Naive thymus-derived CD4-positive, alpha-beta T cell (primary cell): ENCODE results near the gene MEIOC. TPM values are rescaled to one million over a fixed set of nuclear protein-coding genes. Genes with fewer than 3 reads are reported as not detected.
"Not testable (repeated sequence)": the region's sequence is repeated elsewhere in the genome, so short reads cannot be mapped to it uniquely, and the experiment has no call there.

Experiments used
- ATAC-seq: fragments of 150-1000 bp; cut with Tn5 transposase; 2 replicates; pipeline ENCODE4 v1.10.0; 2021; ENCODE audit warnings: mild to moderate bottlenecking, moderate library complexity
- CTCF ChIA-PET: fragments of 350-600 bp; sonication (Branson Sonifier 250); formaldehyde crosslinking; loops from one replicate; lab custom pipeline; 2021; ENCODE audit warnings: antibody characterized with exemption; lab: Charles Lee
- POLR2A ChIA-PET: fragments of 350-600 bp; sonication (Branson Sonifier 250); formaldehyde crosslinking; loops from one replicate; lab custom pipeline; 2021; ENCODE audit warnings: antibody characterized with exemption, inconsistent platforms; lab: Charles Lee
- DNase-seq, 9 donors: peaks; one replicate each; pipeline versions ENCODE4 v3.0.0 to v3.0.0-alpha.2; 2020 to 2022; ENCODE audit warnings: mixed read lengths in 1 of 9
- H3K27ac ChIP-seq: one replicate; pipeline ENCODE4 v1.7.0; 2013; ENCODE audit warnings: mild to moderate bottlenecking, low read depth, low read length, moderate library complexity
- H3K27me3 ChIP-seq, 2 donors: one replicate each; pipeline ENCODE4 v1.7.0; 2013; ENCODE audit warnings: low read length in 2 of 2, mild to moderate bottlenecking in 2 of 2, moderate library complexity in 2 of 2; ENCODE audit not compliant: control insufficient read depth in 2 of 2, insufficient read depth in 2 of 2
- H3K36me3 ChIP-seq, 3 experiments: 1 replicate in 2 of 3; 2 replicates in 1 of 3; pipeline ENCODE4 v1.7.0; 2013; ENCODE audit warnings: low read length in 3 of 3, mild to moderate bottlenecking in 3 of 3, moderate library complexity in 1 of 3; ENCODE audit not compliant: insufficient read depth in 3 of 3, control insufficient read depth in 2 of 3
- H3K4me1 ChIP-seq, 2 donors: one replicate each; pipeline ENCODE4 v1.7.0; 2013; ENCODE audit warnings: low read length in 2 of 2, mild to moderate bottlenecking in 2 of 2, moderate library complexity in 1 of 2; ENCODE audit not compliant: control insufficient read depth in 2 of 2, insufficient read depth in 2 of 2
- H3K4me3 ChIP-seq: 2 replicates; pipeline ENCODE4 v1.7.0; 2013; ENCODE audit warnings: mild to moderate bottlenecking, low read length
- H3K9me3 ChIP-seq, 3 experiments: 1 replicate in 2 of 3; 2 replicates in 1 of 3; pipeline ENCODE4 v1.7.0; 2013; ENCODE audit warnings: low read length in 3 of 3; ENCODE audit not compliant: control insufficient read depth in 2 of 3
- H3K27ac Mint-ChIP-seq, 9 donors: one replicate each; pipeline ENCODE4 v1.8.0; 2020 to 2022; ENCODE audit warnings: mixed read lengths in 9 of 9, mild to moderate bottlenecking in 8 of 9, moderate library complexity in 5 of 9, inconsistent platforms in 2 of 9
- H3K27me3 Mint-ChIP-seq, 5 donors: one replicate each; pipeline ENCODE4 v1.8.0; 2021 to 2022; ENCODE audit warnings: mixed read lengths in 5 of 5, mild to moderate bottlenecking in 1 of 5
- H3K36me3 Mint-ChIP-seq, 5 donors: one replicate each; pipeline ENCODE4 v1.8.0; 2020 to 2022; ENCODE audit warnings: mixed read lengths in 5 of 5, mild to moderate bottlenecking in 3 of 5, inconsistent platforms in 1 of 5
- H3K4me1 Mint-ChIP-seq, 7 donors: one replicate each; pipeline ENCODE4 v1.8.0; 2020 to 2022; ENCODE audit warnings: mixed read lengths in 7 of 7, mild to moderate bottlenecking in 3 of 7, inconsistent platforms in 1 of 7
- H3K4me3 Mint-ChIP-seq, 10 donors: one replicate each; pipeline ENCODE4 v1.8.0; 2020 to 2022; ENCODE audit warnings: mild to moderate bottlenecking in 10 of 10, mixed read lengths in 10 of 10, moderate library complexity in 6 of 10, inconsistent platforms in 2 of 10
- H3K9me3 Mint-ChIP-seq, 11 donors: one replicate each; pipeline ENCODE4 v1.8.0; 2020 to 2022; ENCODE audit warnings: mixed read lengths in 11 of 11, mild to moderate bottlenecking in 4 of 11, inconsistent platforms in 1 of 11, moderate library complexity in 1 of 11
- intact Hi-C, 2 donors: fragments of 100-400 bp; cut with micrococcal nuclease; formaldehyde crosslinking; loops; one replicate each; pipeline ENCODE4 v1.15.1; 2023
- polyA plus RNA-seq, 2 donors: library from polyadenylated mRNA; unstranded; fragments of 300-500 nt; fragmentation: Illumina TruSeq; gene quantifications; one replicate each; pipeline ENCODE4 v1.2.3, GENCODE V29; 2021
- total RNA-seq, 6 experiments: library from RNA in 5 of 6; stranded (reverse) in 5 of 6; gene quantifications; 1 replicate in 5 of 6; 2 replicates in 1 of 6; pipeline ENCODE4 v1.2.3 and lab custom pipeline; 2021 to 2026

Gene MEIOC
- total and polyA plus RNA-seq, 7 experiments from 2014 or later = 0.14 to 0.61 (median 0.27) TPM; not detected in 4

- intact Hi-C loops, ATAC-seq: not testable (repeated sequence)
Observed at GRCh38 chr17:44690746-44691306, 34.6 kb downstream of the MEIOC start.

GRCh38 chr17:44693609-44694008 is 37.3 kb downstream of the MEIOC start:
- H3K36me3 Mint-ChIP-seq = peaks cover 0 to 4% (median 0%) of the 10 kb centered on the region in 5 donors
- H3K4me1 Mint-ChIP-seq = peaks cover 16 to 25% (median 21%) of the 10 kb centered on the region in 7 donors
- DNase-seq = no peak
- H3K36me3 ChIP-seq = peaks cover 0 to 5% (median 0%) of the 10 kb centered on the region in 3 experiments
- no peaks in the 10 kb centered on the region for H3K27me3 ChIP-seq
- no peaks in the 10 kb centered on the region for H3K9me3 Mint-ChIP-seq
- H3K9me3 ChIP-seq = no peaks in the 10 kb centered on the region
- ChIA-PET CTCF (interaction anchor here (0.7 kb wide), 1 partner anchor 10 kb away, joined by 3 read pairs; no protein-coding TSS in a partner anchor), POLR2A (no interaction called here)
- intact Hi-C loops = no loop called here
- no peak overlapping the region for H3K4me3 ChIP-seq
- H3K27me3 Mint-ChIP-seq = no peaks in the 10 kb centered on the region
- H3K4me1 ChIP-seq = peaks cover 10 to 12% of the 10 kb centered on the region in 2 donors
- no peak overlapping the region for H3K27ac ChIP-seq
- H3K27ac Mint-ChIP-seq = no peak overlapping the region
- ATAC-seq = no peak
- no peak overlapping the region for H3K4me3 Mint-ChIP-seq

More at GRCh38 chr17:44690746-44691306, 34.6 kb downstream of the MEIOC start:
- POLR2A ChIA-PET = interaction anchor here (0.9 to 3.5 kb wide), 3 partner anchors 17 to 1330 kb away, joined by 4 to 32 read pairs (median 4); partner anchors contain the start of gene DBF4B
- H3K36me3 Mint-ChIP-seq, H3K9me3 Mint-ChIP-seq, H3K9me3 ChIP-seq, H3K36me3 ChIP-seq, H3K4me3 ChIP-seq, H3K27me3 ChIP-seq, H3K27ac ChIP-seq, H3K27me3 Mint-ChIP-seq: not testable (repeated sequence)
- Mint-ChIP-seq H3K4me3 (peak overlapping the region; percentile 45 to 99 (median 98)), H3K27ac (peak overlapping the region; percentile 60 to 98 (median 95)), H3K4me1 (peaks cover 24 to 41% (median 26%) of the 10 kb centered on the region in 7 donors)
- peaks cover 13 to 14% of the 10 kb centered on the region in 2 donors for H3K4me1 ChIP-seq
- peak in 1 of 9 donors; percentile 18 for DNase-seq
- CTCF ChIA-PET = interaction anchor here (0.6 to 1.2 kb wide), 2 partner anchors 17 to 349 kb away, joined by 3 to 4 read pairs; no protein-coding TSS in a partner anchor

- CTCF ChIA-PET = interaction anchor here (0.7 kb wide), 1 partner anchor 12 kb away, joined by 3 read pairs; no protein-coding TSS in a partner anchor
- H3K27ac ChIP-seq, H3K36me3 Mint-ChIP-seq, H3K9me3 Mint-ChIP-seq, H3K4me3 Mint-ChIP-seq, DNase-seq, H3K4me3 ChIP-seq, H3K27me3 ChIP-seq, H3K9me3 ChIP-seq, H3K36me3 ChIP-seq, ATAC-seq, POLR2A ChIA-PET, H3K27me3 Mint-ChIP-seq, H3K4me1 ChIP-seq, H3K27ac Mint-ChIP-seq, H3K4me1 Mint-ChIP-seq: not testable (repeated sequence)
- intact Hi-C loops = loop anchor here in 1 of 2 donors (10.0 kb wide), 1 partner anchor 195 kb away; the partner anchor contains the start of gene EFTUD2
Observed at GRCh38 chr17:44700288-44700687, 44.0 kb downstream of the MEIOC start.

GRCh38 chr17:44707755-44708400 is 51.6 kb downstream of the MEIOC start:
- Histone ChIP-seq H3K36me3 (peaks cover 0 to 5% (median 0%) of the 10 kb centered on the region in 3 experiments), H3K27me3 (no peaks in the 10 kb centered on the region), H3K9me3 (no peaks in the 10 kb centered on the region), H3K4me3 (peak overlapping the region; percentile 91), H3K4me1 (peaks cover 14 to 15% of the 10 kb centered on the region in 2 donors), H3K27ac (peak overlapping the region; percentile 62)
- Mint-ChIP-seq H3K4me1 (peaks cover 0 to 7% (median 4%) of the 10 kb centered on the region in 7 donors), H3K9me3 (no peaks in the 10 kb centered on the region), H3K27ac (no peak overlapping the region), H3K27me3 (peaks cover 0 to 9% (median 4%) of the 10 kb centered on the region in 5 donors), H3K4me3 (no peak overlapping the region), H3K36me3 (no peaks in the 10 kb centered on the region)
- ChIA-PET POLR2A (interaction anchor here (0.6 to 3.7 kb wide), 6 partner anchors 11 to 633 kb away, joined by 3 to 32 read pairs (median 3); partner anchors contain the start of gene CCDC43), CTCF (interaction anchor here (1.0 to 1.2 kb wide), 2 partner anchors 17 to 18 kb away, joined by 4 to 6 read pairs; partner anchors contain the start of gene CCDC43)
- ATAC-seq = no peak
- peak in 1 of 9 donors; percentile 22 for DNase-seq
- intact Hi-C loops = loop anchor here (1.0 to 10.0 kb wide), 4 partner anchors 19 to 191 kb away; partner anchors contain the start of genes CCDC43 (in 2 of the 2) and EFTUD2 (in 2 of the 2)

GRCh38 chr17:44708401-44709263 is 52.4 kb downstream of the MEIOC start, which contains the start of gene DBF4B:
Gene DBF4B, plus strand, starts transcription at chr17:44708665. Its CDS starts 156 bp downstream, at chr17:44708821.
- H3K4me3 Mint-ChIP-seq = peak within 1 kb of the TSS in 1 of 10 donors; percentile 79
- peak within 1 kb of the TSS in 1 of 9 donors; percentile 72 for H3K27ac Mint-ChIP-seq
- H3K36me3 Mint-ChIP-seq = peaks cover 0 to 1% (median 0%) of the 10 kb centered on the region in 5 donors
- DNase-seq (peak; percentile 49 to 92 (median 86)), ATAC-seq (peak; percentile 99)
- POLR2A ChIA-PET = interaction anchor here (0.6 to 3.7 kb wide), 5 partner anchors 18 to 1559 kb away, joined by 3 to 32 read pairs (median 3); partner anchors contain the start of gene CCDC43
- peaks cover 0 to 7% (median 4%) of the 10 kb centered on the region in 7 donors for H3K4me1 Mint-ChIP-seq
- no peaks in the 10 kb centered on the region for H3K9me3 Mint-ChIP-seq
- intact Hi-C loops = loop anchor here (1.0 to 10.0 kb wide), 4 partner anchors 19 to 190 kb away; partner anchors contain the start of genes CCDC43 (in 2 of the 2) and EFTUD2 (in 2 of the 2)
- H3K27me3 ChIP-seq = no peaks in the 10 kb centered on the region
- H3K27me3 Mint-ChIP-seq = peaks cover 0 to 9% (median 4%) of the 10 kb centered on the region in 5 donors
- H3K4me1 ChIP-seq = peaks cover 14 to 15% of the 10 kb centered on the region in 2 donors
- CTCF ChIA-PET = interaction anchor here (0.6 to 1.2 kb wide), 3 partner anchors 17 to 795 kb away, joined by 4 to 6 read pairs (median 4); partner anchors contain the start of gene CCDC43
- H3K9me3 ChIP-seq = no peaks in the 10 kb centered on the region
- peaks cover 0 to 5% (median 0%) of the 10 kb centered on the region in 3 experiments for H3K36me3 ChIP-seq
- peak within 1 kb of the TSS; percentile 91 for H3K4me3 ChIP-seq
- peak within 1 kb of the TSS; percentile 62 for H3K27ac ChIP-seq
